Measurements from ENCODE around the gene ZFYVE27. TPM values are rescaled to one million over a fixed set of nuclear protein-coding genes. Genes with fewer than 3 reads are reported as not detected.

ZFYVE27 gene
- total and polyA plus RNA-seq, 8 donors = 4.3 to 77.1 (median 15.5) TPM

DNA sequence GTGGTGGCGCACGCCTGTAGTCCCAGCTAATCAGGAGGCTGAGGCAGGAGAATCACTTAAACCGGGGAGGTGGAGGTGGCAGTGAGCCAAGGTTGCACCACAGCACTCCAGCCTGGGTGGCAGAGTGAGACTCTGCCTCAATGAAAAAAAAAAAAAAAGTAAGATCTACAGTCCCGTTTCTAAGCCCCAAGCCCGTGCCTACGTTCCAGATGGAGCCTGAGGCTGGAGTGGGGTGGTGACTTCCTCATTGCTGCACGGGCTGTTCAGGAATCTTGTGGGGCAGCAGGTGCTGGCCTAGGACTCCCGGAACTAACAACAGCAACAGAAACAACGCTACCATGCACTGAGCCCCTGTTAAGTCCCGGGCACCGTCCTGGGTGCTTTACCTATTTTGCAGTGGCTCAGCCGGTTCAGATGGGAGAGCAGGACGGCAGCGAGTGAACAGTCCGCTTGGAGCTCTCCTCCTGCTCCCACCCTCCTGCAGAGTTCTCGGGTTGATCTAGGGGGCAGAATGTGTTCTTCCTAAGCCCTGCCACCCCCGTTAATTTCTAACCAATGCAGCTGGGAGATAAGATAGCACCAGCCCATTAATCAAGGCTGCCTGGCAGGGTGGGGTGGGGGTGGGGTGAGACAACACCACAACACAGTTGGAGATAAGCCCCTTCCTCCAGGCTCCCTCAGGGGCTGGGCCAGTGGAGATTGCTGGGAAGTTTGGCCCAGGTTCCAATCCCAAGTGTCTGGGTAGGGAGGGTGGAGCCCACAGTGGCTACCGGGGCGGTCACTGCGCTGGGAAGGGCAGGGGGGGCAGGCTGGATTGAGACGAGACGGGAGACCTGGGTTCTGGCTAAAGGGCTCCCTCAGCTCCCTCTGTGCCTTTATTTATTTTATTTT, 51.9 kb downstream of the ZFYVE27 start:
- DNase-seq = peak; percentile 61 to 85
- H3K9me3 ChIP-seq = no peaks in the 10 kb centered on the region
- H3K27ac ChIP-seq = peak overlapping the region; percentile 28 to 75 (median 60)
- peak overlapping the region; percentile 2 to 22 (median 12) for H3K4me3 ChIP-seq
- 10 to 13% (median 11%) methylated on average over 21 to 22 of the region's 22 CpGs for WGBS, 5 donors
- no peaks in the 10 kb centered on the region for H3K36me3 ChIP-seq
- intact Hi-C loops (cut with DNase I; ENCODE audit: low total_unique reads) = no loop called here
- peaks cover 0 to 21% (median 15%) of the 10 kb centered on the region in 4 donors for H3K4me1 ChIP-seq
- TF ChIP-seq POLR2AphosphoS5 (IDR thresholded peaks at IDR 0.05) (no peak), EP300 (IDR thresholded peaks at IDR 0.05) (no peak)
- H3K27me3 ChIP-seq = peaks cover 0 to 42% (median 3%) of the 10 kb centered on the region in 3 donors

DNA sequence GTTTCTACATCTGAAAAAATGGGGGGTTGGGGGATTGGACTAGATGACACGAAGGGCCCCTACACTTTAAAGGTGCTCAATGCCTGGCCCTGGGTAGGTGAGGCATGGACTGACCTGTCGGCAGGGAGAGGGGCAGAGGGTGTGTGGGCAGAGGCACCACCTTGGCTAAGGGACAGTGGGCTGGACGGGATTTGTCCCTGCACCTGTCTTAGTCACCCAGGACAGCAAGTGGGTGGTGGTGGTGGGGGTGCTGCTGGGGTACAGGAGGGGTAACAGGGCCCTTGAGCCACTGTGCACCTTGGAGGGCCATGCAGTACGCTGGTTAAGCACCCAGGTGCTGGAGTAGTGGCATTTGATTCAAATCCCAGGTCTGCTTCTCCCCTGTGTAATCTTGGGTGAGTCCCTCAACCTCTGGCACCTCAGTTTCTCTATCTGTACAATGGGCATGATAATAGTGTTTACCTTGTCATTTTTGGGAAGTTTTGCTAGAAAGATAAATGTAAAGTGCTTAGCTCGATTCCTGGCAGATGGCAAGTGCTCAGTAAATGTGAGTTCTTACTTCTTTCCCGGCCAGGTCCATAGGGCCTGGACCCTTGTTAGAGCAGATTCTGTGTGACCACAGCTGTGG, 53.0 kb downstream of the ZFYVE27 start:
- no peaks in the 10 kb centered on the region for H3K36me3 ChIP-seq
- no peak for DNase-seq
- H3K27me3 ChIP-seq = peaks cover 0 to 42% (median 3%) of the 10 kb centered on the region in 3 donors
- peak overlapping the region in 1 of 5 donors; percentile 75 for H3K27ac ChIP-seq
- H3K9me3 ChIP-seq = no peaks in the 10 kb centered on the region
- no peak overlapping the region for H3K4me3 ChIP-seq
- intact Hi-C loops (cut with DNase I; ENCODE audit: low total_unique reads) = loop anchor here (10.0 kb wide), 1 partner anchor 255 kb away; no protein-coding TSS in a partner anchor
- peaks cover 0 to 21% (median 12%) of the 10 kb centered on the region in 4 donors for H3K4me1 ChIP-seq
- 57 to 81% (median 68%) methylated on average over 5 to 6 of the region's 6 CpGs for WGBS, 5 donors
- TF ChIP-seq POLR2AphosphoS5 (IDR thresholded peaks at IDR 0.05) (no peak), POLR2A (IDR thresholded peaks at IDR 0.05) (no peak), EP300 (IDR thresholded peaks at IDR 0.05) (no peak)
- TF ChIP-seq, protein P1, sequence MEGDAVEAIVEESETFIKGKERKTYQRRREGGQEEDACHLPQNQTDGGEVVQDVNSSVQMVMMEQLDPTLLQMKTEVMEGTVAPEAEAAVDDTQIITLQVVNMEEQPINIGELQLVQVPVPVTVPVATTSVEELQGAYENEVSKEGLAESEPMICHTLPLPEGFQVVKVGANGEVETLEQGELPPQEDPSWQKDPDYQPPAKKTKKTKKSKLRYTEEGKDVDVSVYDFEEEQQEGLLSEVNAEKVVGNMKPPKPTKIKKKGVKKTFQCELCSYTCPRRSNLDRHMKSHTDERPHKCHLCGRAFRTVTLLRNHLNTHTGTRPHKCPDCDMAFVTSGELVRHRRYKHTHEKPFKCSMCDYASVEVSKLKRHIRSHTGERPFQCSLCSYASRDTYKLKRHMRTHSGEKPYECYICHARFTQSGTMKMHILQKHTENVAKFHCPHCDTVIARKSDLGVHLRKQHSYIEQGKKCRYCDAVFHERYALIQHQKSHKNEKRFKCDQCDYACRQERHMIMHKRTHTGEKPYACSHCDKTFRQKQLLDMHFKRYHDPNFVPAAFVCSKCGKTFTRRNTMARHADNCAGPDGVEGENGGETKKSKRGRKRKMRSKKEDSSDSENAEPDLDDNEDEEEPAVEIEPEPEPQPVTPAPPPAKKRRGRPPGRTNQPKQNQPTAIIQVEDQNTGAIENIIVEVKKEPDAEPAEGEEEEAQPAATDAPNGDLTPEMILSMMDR (IDR thresholded peaks at IDR 0.05) = no peak

DNA sequence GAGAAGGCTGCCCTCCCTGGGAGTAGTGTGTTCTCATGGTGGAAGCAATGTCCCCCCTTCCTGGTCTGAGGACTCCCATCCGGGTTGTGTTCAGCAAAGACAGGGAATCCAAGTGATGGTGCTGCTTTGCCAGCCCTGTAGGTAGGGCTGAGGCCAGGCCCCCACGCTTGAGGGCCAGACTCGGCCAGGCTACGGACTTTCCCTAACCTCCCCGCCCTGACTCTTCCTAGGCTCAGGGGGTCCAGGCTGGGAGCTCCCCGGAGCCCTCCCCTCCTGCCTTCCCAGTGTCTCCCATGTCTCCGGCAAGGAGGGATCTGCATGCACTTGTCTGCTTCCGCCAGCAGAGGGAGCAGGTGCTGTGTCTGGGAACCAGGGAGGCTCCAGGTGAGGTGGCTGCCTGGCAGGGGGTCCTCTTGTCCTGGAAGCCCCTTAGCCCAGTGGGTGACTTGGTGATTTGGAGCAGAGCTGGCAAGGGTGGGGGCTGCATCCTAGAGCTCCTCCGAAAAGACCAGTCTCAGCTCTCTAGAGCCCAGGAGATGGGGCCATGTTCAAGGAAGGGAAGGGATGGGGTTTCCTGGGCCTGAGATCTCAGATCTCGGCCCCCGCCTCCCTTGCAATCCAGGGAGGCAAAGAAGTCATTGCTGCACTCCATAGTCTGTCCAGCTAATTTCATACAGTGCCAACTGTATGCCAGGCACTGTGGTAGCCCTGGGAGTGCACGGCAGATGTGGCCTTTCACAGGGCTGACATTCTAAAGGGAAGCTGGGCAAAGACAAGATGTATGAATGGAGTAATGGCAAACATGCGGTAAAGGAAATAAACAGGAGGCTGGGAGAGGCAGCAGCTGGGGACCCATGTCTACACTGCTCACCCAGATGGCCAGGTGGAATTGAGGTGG, 55.1 kb downstream of the ZFYVE27 start:
- H3K36me3 ChIP-seq = no peaks in the 10 kb centered on the region
- H3K4me1 ChIP-seq = peaks cover 0 to 21% (median 12%) of the 10 kb centered on the region in 4 donors
- DNase-seq = peak; percentile 75 to 85
- H3K9me3 ChIP-seq = no peaks in the 10 kb centered on the region
- intact Hi-C loops (cut with DNase I; ENCODE audit: low total_unique reads) = loop anchor here (10.0 kb wide), 1 partner anchor 253 kb away; no protein-coding TSS in a partner anchor
- no peak overlapping the region for H3K27ac ChIP-seq
- H3K27me3 ChIP-seq = peaks cover 0 to 48% (median 3%) of the 10 kb centered on the region in 3 donors
- 20 to 34% (median 22%) methylated on average over 9 to 13 of the region's 13 CpGs for WGBS, 5 donors
- no peak overlapping the region for H3K4me3 ChIP-seq
- no peak for TF ChIP-seq POLR2A (IDR thresholded peaks at IDR 0.05)
- TF ChIP-seq, protein P1 (IDR thresholded peaks at IDR 0.05) = peak in 5 of 7 experiments; percentile 72 to 90 (median 84)

GRCh38 chr10:97795886-97796285, 59.0 kb downstream of the ZFYVE27 start:
- WGBS, 5 donors = 56 to 59% (median 57%) methylated on average over 4 of the region's 4 CpGs
- H3K4me1 ChIP-seq = peaks cover 0 to 6% (median 2%) of the 10 kb centered on the region in 4 donors
- H3K36me3 ChIP-seq = no peaks in the 10 kb centered on the region
- TF ChIP-seq, protein P1 (IDR thresholded peaks at IDR 0.05) = no peak
- TF ChIP-seq POLR2AphosphoS5 (IDR thresholded peaks at IDR 0.05) = no peak
- no peak for DNase-seq
- peaks cover 0 to 42% (median 3%) of the 10 kb centered on the region in 3 donors for H3K27me3 ChIP-seq
- no peak overlapping the region for H3K4me3 ChIP-seq
- intact Hi-C loops (cut with DNase I; ENCODE audit: low total_unique reads) = loop anchor here (10.0 kb wide), 1 partner anchor 249 kb away; no protein-coding TSS in a partner anchor
- no peak overlapping the region for H3K27ac ChIP-seq
- peaks cover 0 to 17% (median 9%) of the 10 kb centered on the region in 4 donors for H3K9me3 ChIP-seq

Data from stomach (tissue), 9 donors.